HepG2 (cell line): ENCODE results near the gene KCND3. TPM values are rescaled to one million over a fixed set of nuclear protein-coding genes. Genes with fewer than 3 reads are reported as not detected.

ENCODE experiments used
- ATAC-seq: fragments of 200-7000 bp; cut with Tn5 transposase; 3 replicates; pipeline ENCODE4 v1.9.1; 2020; ENCODE audit warnings: mild to moderate bottlenecking, moderate library complexity
- BruUV-seq: library from RNA; stranded (reverse); fragments of 400-500 nt; replicated peaks from 2 replicates; lab custom pipeline; 2021; lab: Mats Ljungman, UMichigan
- CTCF ChIA-PET: fragments of 300-600 bp; formaldehyde crosslinking; extraction: SDS; loops from one replicate; lab custom pipeline; 2021; ENCODE audit warnings: low total read pairs, inconsistent platforms, low intra/inter-chr PET ratio; lab: Yijun Ruan, JAX
- POLR2A ChIA-PET: fragments of 350-600 bp; sonication (Branson Sonifier 250); formaldehyde crosslinking; loops from one replicate; lab custom pipeline; 2020; ENCODE audit warnings: antibody characterized with exemption, inconsistent platforms; lab: Yijun Ruan, JAX
- DNase-seq: peaks from one replicate; pipeline ENCODE4 v3.0.0-alpha.2; 2015; ENCODE audit warnings: low spot score
- FAIRE-seq: peaks from 3 replicates; lab custom pipeline; 2011; peaks lifted over from hg19 to GRCh38; lab: Jason Lieb, UNC
- H2AFZ ChIP-seq: one replicate; pipeline ENCODE4 v1.6.1; 2011; ENCODE audit warnings: low read length, inconsistent platforms
- H3K27ac ChIP-seq: fragments of 300-600 bp; 3 replicates; pipeline ENCODE4 v1.8.0; 2011; ENCODE audit warnings: mixed run types, mild to moderate bottlenecking, mixed read lengths, low read length, inconsistent platforms; ENCODE audit not compliant: insufficient read depth; ENCODE audit errors: extremely low read length
- H3K27me3 ChIP-seq, 2 experiments: fragments of 200-600 bp in 1 of 2; 2 replicates in 1 of 2; 3 replicates in 1 of 2; pipeline versions ENCODE4 v1.6.0 to v1.8.0; 2011; ENCODE audit warnings: low read length in 2 of 2, mild to moderate bottlenecking in 2 of 2, moderate library complexity in 2 of 2, inconsistent platforms in 1 of 2; ENCODE audit not compliant: insufficient read depth in 2 of 2, control insufficient read depth in 1 of 2
- H3K36me3 ChIP-seq, 2 experiments: fragments of 200-600 bp in 1 of 2; replicated peaks in 1 of 2; 2 replicates in 1 of 2; 3 replicates in 1 of 2; pipeline versions ENCODE4 v1.5.1 to v1.8.0; 2011; ENCODE audit warnings: low read length in 2 of 2, inconsistent platforms in 1 of 2; ENCODE audit not compliant: insufficient read depth in 2 of 2, control insufficient read depth in 1 of 2
- H3K4me1 ChIP-seq: 2 replicates; pipeline ENCODE4 v1.5.1; 2012; ENCODE audit warnings: low read length, inconsistent platforms; ENCODE audit not compliant: insufficient read depth
- H3K4me2 ChIP-seq: 2 replicates; pipeline ENCODE4 v1.6.0; 2011; ENCODE audit warnings: low read depth, low read length, inconsistent platforms
- H3K4me3 ChIP-seq, 3 experiments: fragments of 200-600 bp in 1 of 3; sonication (generic), shearing (Covaris generic) in 1 of 3; replicated peaks in 1 of 3; 2 replicates each; pipeline ENCODE4 v1.5.1; 2011 to 2016; ENCODE audit warnings: low read length in 3 of 3, inconsistent platforms in 2 of 3, low read depth in 2 of 3, mild to moderate bottlenecking in 2 of 3, control low read depth in 1 of 3, mixed read lengths in 1 of 3; ENCODE audit not compliant: insufficient read depth in 1 of 3
- H3K79me2 ChIP-seq: one replicate; pipeline ENCODE4 v1.6.1; 2011; ENCODE audit warnings: low read length, inconsistent platforms; ENCODE audit not compliant: insufficient read depth
- H3K9ac ChIP-seq: 2 replicates; pipeline ENCODE4 v1.6.0; 2011; ENCODE audit warnings: mild to moderate bottlenecking, low read depth, low read length, inconsistent platforms; ENCODE audit not compliant: insufficient read depth
- H3K9me3 ChIP-seq: 2 replicates; pipeline ENCODE4 v1.5.1; 2012; ENCODE audit warnings: mild to moderate bottlenecking, low read length
- H4K20me1 ChIP-seq: 2 replicates; pipeline ENCODE4 v1.6.0; 2011; ENCODE audit warnings: inconsistent platforms, mild to moderate bottlenecking, low read length, moderate library complexity; ENCODE audit not compliant: insufficient read depth
- MYPOP ChIP-seq: sonication (generic); formaldehyde crosslinking; IDR thresholded peaks from 2 replicates; pipeline ENCODE4 v1.8.1; 2023; ENCODE audit warnings: mild to moderate bottlenecking, moderate library complexity, missing genetic modification reagents
- SAP130 ChIP-seq: IDR thresholded peaks from 2 replicates; pipeline ENCODE4 v1.6.1; 2016; ENCODE audit warnings: low read depth
- UBTF ChIP-seq: sonication (generic); formaldehyde crosslinking; IDR thresholded peaks from 2 replicates; pipeline ENCODE4 v1.4.0; 2020; ENCODE audit warnings: mild to moderate bottlenecking, missing genetic modification reagents
- ZNF276 ChIP-seq: sonication (generic); formaldehyde crosslinking; IDR thresholded peaks from 2 replicates; pipeline ENCODE4 v1.4.0; 2020; ENCODE audit warnings: mild to moderate bottlenecking, low read depth, missing genetic modification reagents
- ZNF704 ChIP-seq: sonication (generic); formaldehyde crosslinking; IDR thresholded peaks from 2 replicates; pipeline ENCODE4 v1.8.1; 2023; ENCODE audit warnings: mild to moderate bottlenecking, inconsistent platforms, moderate library complexity, missing genetic modification reagents, borderline replicate concordance
- ZNF746 ChIP-seq: sonication (generic); formaldehyde crosslinking; IDR thresholded peaks from 2 replicates; pipeline ENCODE4 v1.8.0; 2022; ENCODE audit warnings: mild to moderate bottlenecking, missing genetic modification reagents
- WGBS: methylation state at CpG from one replicate; pipeline ENCODE4 v1.1.6; 2017; ENCODE audit warnings: low lambda C conversion rate; 5-methylcytosine and 5-hydroxymethylcytosine counted together
- in situ Hi-C: cut with HindIII; loops from 2 replicates; pipeline ENCODE4 v1.10.0; 2017; ENCODE audit warnings: low pct_unique_long_range_greater_than_20kb; ENCODE audit not compliant: extremely low pct_ligation_motif_present
- intact Hi-C: fragments of 100-400 bp; cut with micrococcal nuclease; formaldehyde crosslinking; loops from one replicate; pipeline ENCODE4 v1.10.0; 2022; ENCODE audit not compliant: unreplicated experiment
- polyA plus RNA-seq, 8 experiments: library from polyadenylated mRNA; depleted of rRNA in 3 of 8; stranded (reverse) in 7 of 8; unstranded in 1 of 8; fragments of >200 nt; fragmentation: Illumina TruSeq in 4 of 8; extraction: Trizol in 4 of 8; gene quantifications; 2 replicates each; pipeline versions ENCODE4 v1.2.1 to v1.2.3, GENCODE V29; 2011 to 2016; ENCODE audit warnings: low read depth in 4 of 8, missing spikeins in 1 of 8, mixed read lengths in 1 of 8; ENCODE audit not compliant: insufficient read depth in 1 of 8
- total RNA-seq, 5 experiments: library from RNA; depleted of rRNA; stranded (reverse); fragments of >200 nt; fragmentation: Illumina TruSeq; extraction: Trizol; gene quantifications; 2 replicates each; pipeline ENCODE4 v1.2.3, GENCODE V29; 2016; ENCODE audit warnings: low read depth in 1 of 5

The KCND3 gene
- total and polyA plus RNA-seq, 2 of the 13 experiments (the other 11 are each of a cell fraction or from before 2014, with no cell fraction given): 0.04 TPM; not detected in 1

- Histone ChIP-seq H3K9ac (no peak overlapping the region), H3K4me1 (no peaks in the 10 kb centered on the region), H3K4me2 (no peak overlapping the region), H3K9me3 (no peaks in the 10 kb centered on the region), H3K27me3 (peaks cover 0 to 19% of the 10 kb centered on the region in 2 experiments; a peak in 2 of 5 replicates), H3K4me3 (no peak overlapping the region), H4K20me1 (no peaks in the 10 kb centered on the region), H3K27ac (no peak overlapping the region), H3K79me2 (no peaks in the 10 kb centered on the region), H3K36me3 (no peaks in the 10 kb centered on the region), H2AFZ (no peak overlapping the region)
- ATAC-seq (no peak), FAIRE-seq (no peak), DNase-seq (no peak)
- in situ Hi-C loops (no loop called here), intact Hi-C loops (no loop called here)
- TF ChIP-seq ZNF746 (no peak), ZNF704 (no peak), UBTF (CRISPR knock-in tag) (no peak), ZNF276 (CRISPR knock-in tag) (no peak), SAP130 (CRISPR knock-in tag) (no peak), MYPOP (CRISPR knock-in tag) (no peak)
- ChIA-PET POLR2A (no interaction called here), CTCF (no interaction called here)
- no TSS peak for BruUV-seq
- 3% methylated on average over 3 of the region's 3 CpGs for WGBS
Observed at GRCh38 chr1:111908011-111908621, 81.4 kb downstream of the KCND3 start.
